ENCODE results near the gene TARS1.

DNA sequence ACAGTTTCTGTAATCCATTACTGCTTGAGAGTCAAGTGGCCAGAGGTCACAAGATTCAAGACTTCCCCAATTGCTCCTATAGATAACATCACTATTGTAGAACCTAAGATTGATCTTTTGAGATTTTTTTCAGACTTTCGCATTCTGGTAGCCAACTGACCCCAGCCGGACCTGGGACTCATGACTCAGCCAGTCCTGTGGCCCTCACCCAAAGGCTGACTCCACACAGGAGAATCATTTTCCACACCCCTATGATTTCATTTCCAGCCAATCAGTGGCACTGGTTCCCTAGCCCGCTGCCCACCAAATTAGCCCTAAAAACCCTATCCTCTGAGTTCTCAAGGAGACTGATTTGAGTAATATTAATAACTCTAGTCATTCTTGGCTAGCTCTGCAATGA is 36.2 kb downstream of the TARS1 start:
- TF ChIP-seq CTCF (IDR thresholded peaks at IDR 0.05) (no peak), POLR2A (IDR thresholded peaks at IDR 0.05) (no peak)

All from adrenal gland (tissue), 5 donors.